Large intestine (tissue), 3 donors: ENCODE results near the gene ACYP2. TPM values are rescaled to one million over a fixed set of nuclear protein-coding genes. Genes with fewer than 3 reads are reported as not detected.
A peak's percentile ranks its signal among the peaks of the same experiment; 100 is the strongest.
"Not testable (repeated sequence)": the region's sequence is repeated elsewhere in the genome, so short reads cannot be mapped to it uniquely, and the experiment has no call there.

ENCODE experiments used
- DNase-seq, 2 donors: peaks; one replicate each; pipeline versions ENCODE4 v3.0.0 to v3.0.0-alpha.2; 2013
- H3K27ac ChIP-seq: one replicate; pipeline ENCODE4 v1.5.1; 2013; ENCODE audit warnings: low read length
- H3K27me3 ChIP-seq: 2 replicates; pipeline ENCODE4 v1.6.1; 2013; ENCODE audit warnings: low read length; ENCODE audit not compliant: control insufficient read depth, insufficient read depth
- H3K36me3 ChIP-seq: 2 replicates; pipeline ENCODE4 v1.6.1; 2013; ENCODE audit warnings: low read length; ENCODE audit not compliant: control insufficient read depth, insufficient read depth
- H3K4me1 ChIP-seq: one replicate; pipeline ENCODE4 v1.6.1; 2013; ENCODE audit warnings: low read length; ENCODE audit not compliant: control insufficient read depth, insufficient read depth
- H3K4me3 ChIP-seq: one replicate; pipeline ENCODE4 v1.5.1; 2013; ENCODE audit warnings: low read length
- H3K9me3 ChIP-seq: one replicate; pipeline ENCODE4 v1.6.1; 2013; ENCODE audit warnings: mild to moderate bottlenecking, low read depth, low read length, moderate library complexity; ENCODE audit not compliant: control insufficient read depth
- WGBS: methylation state at CpG from one replicate; pipeline ENCODE4 v1.1.5; 2013; ENCODE audit warnings: low lambda C conversion rate; ENCODE audit not compliant: insufficient coverage; 5-methylcytosine and 5-hydroxymethylcytosine counted together
- polyA plus RNA-seq: library from polyadenylated mRNA; unstranded; fragments of 120-200 nt; gene quantifications from one replicate; pipeline ENCODE4 v1.2.1, GENCODE V29; 2013

The ACYP2 gene
- polyA plus RNA-seq, 1 donor, result 13.5 TPM

DNA sequence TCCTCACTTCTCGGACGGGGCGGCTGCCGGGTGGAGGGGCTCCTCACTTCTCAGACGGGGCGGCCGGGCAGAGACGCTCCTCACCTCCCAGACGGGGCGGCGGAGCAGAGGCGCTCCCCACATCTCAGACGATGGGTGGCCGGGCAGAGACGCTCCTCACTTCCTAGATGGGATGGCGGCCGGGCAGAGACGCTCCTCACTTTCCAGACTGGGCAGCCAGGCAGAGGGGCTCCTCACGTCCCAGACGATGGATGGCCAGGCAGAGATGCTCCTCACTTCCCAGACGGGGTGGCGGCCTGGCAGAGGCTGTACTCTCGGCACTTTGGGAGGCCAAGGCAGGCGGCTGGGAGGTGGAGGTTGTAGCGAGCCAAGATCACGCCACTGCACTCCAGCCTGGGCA, 19.3 kb upstream of the ACYP2 start:
- H3K4me3 ChIP-seq, H3K27ac ChIP-seq, H3K36me3 ChIP-seq, DNase-seq, H3K9me3 ChIP-seq, H3K4me1 ChIP-seq, H3K27me3 ChIP-seq: not testable (repeated sequence)
- WGBS, result no CpG with 5 or more reads among the region's 26 CpGs

DNA sequence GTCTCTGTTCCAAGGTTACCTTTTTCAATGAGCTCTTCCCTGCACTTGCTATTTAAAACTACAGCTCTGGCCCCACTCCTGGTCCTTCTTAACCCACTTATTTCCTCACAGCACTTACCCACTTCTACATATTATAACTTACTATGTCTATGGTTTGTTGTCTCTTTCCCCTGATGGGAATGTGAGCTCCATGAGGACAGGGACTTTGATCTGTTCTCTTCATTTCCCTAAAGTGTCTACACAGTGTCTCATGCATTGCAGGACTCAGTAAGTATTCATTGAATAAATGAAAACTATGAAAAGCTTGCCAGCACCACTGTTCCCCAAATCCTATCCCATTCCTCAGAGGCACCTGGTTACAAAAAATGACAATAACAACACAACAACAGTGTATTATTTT, 18.3 kb upstream of the ACYP2 start:
- peaks cover 4% of the 10 kb centered on the region for H3K9me3 ChIP-seq
- H3K27me3 ChIP-seq, result no peaks in the 10 kb centered on the region
- H3K27ac ChIP-seq, result no peak overlapping the region
- no peak overlapping the region for H3K4me3 ChIP-seq
- no peaks in the 10 kb centered on the region for H3K36me3 ChIP-seq
- H3K4me1 ChIP-seq, result no peaks in the 10 kb centered on the region
- DNase-seq, result no peak

DNA sequence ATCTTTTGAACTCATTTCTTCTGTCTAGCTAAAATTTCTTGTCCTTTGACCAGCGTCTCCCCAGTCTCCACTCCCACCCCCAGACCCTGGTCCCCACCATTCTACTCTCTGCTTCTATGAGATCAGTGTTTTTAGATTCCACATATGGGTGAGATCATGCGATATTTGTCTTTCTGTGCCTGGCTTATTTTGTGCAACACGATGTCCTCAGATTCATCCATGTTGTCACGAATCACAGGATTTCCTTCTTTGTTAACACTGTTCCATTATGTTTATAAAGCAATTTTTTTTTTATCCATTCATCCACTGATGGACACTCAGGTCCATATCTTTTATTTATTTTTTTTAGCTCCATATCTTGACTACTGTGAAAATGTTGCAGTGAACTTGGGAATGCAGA, 16.0 kb upstream of the ACYP2 start:
- WGBS, result 100% methylated on average over 1 of the region's 4 CpGs
- Histone ChIP-seq H3K36me3 (no peaks in the 10 kb centered on the region), H3K4me3 (no peak overlapping the region), H3K27ac (no peak overlapping the region), H3K9me3 (peaks cover 4% of the 10 kb centered on the region), H3K27me3 (no peaks in the 10 kb centered on the region), H3K4me1 (no peaks in the 10 kb centered on the region)
- DNase-seq, result no peak

DNA sequence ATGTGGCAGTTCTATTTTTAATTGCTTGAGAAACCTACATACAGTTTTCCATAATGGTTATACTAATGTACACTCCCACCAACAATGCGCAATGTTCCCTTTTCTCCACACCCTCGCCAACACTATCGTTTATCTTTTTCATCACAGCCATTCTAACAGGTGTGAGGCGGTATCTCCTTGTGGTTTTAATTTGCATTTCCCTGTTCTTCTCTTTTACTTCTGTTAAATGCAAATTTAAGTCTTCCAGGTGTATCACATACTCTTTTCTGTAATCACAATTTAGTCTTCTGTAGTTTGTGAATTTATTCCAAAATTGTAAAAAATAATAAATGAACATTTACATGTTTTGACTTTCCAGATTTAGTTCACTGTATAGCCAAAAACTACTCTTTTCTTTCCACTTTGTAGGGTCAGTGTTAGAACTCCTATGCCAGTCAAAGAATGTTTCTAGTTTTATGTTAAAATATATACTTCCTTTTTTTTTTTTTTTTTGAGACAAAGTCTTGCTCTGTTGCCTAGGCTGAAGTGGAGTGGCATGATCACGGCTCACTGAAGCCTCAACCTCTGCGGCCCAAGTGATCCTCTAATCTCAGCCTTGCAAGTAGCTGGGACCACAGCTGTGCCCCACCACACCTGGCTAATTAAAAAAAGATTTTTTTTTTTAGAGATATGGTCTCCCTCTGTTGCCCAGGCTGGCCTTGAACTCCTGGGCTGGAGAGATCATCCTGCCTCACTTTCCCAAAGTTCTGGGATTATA, 15.4 kb upstream of the ACYP2 start:
- no peak for DNase-seq
- H3K27ac ChIP-seq, result no peak overlapping the region
- no peak overlapping the region for H3K4me3 ChIP-seq
- H3K9me3 ChIP-seq, result peaks cover 4% of the 10 kb centered on the region
- WGBS, result no CpG with 5 or more reads among the region's 6 CpGs
- no peaks in the 10 kb centered on the region for H3K27me3 ChIP-seq
- H3K36me3 ChIP-seq, result no peaks in the 10 kb centered on the region
- no peaks in the 10 kb centered on the region for H3K4me1 ChIP-seq

DNA sequence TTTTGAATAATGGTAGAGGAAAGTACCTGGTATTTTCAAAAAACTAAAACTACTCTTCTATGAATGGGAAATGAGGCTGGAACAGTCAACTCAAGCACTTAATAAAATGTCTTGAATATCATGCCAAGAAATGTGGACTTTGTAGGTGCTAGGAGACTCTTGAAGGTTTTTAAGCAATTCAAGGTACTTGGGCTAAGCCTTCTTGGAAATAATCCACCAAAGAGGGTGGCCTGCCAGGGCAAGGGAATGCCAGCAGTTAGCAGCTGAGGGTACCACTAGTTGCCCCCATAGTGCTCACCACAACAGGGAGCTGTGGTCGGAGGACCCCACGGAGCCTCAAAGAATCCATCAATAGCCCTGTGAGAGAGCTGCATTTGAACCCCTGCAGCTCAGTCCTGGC, 14.6 kb upstream of the ACYP2 start:
- no peak for DNase-seq
- WGBS, result no CpG with 5 or more reads among the region's 2 CpGs
- Histone ChIP-seq H3K36me3 (no peaks in the 10 kb centered on the region), H3K4me1 (no peaks in the 10 kb centered on the region), H3K27ac (no peak overlapping the region), H3K9me3 (peaks cover 4% of the 10 kb centered on the region), H3K4me3 (no peak overlapping the region), H3K27me3 (no peaks in the 10 kb centered on the region)

DNA sequence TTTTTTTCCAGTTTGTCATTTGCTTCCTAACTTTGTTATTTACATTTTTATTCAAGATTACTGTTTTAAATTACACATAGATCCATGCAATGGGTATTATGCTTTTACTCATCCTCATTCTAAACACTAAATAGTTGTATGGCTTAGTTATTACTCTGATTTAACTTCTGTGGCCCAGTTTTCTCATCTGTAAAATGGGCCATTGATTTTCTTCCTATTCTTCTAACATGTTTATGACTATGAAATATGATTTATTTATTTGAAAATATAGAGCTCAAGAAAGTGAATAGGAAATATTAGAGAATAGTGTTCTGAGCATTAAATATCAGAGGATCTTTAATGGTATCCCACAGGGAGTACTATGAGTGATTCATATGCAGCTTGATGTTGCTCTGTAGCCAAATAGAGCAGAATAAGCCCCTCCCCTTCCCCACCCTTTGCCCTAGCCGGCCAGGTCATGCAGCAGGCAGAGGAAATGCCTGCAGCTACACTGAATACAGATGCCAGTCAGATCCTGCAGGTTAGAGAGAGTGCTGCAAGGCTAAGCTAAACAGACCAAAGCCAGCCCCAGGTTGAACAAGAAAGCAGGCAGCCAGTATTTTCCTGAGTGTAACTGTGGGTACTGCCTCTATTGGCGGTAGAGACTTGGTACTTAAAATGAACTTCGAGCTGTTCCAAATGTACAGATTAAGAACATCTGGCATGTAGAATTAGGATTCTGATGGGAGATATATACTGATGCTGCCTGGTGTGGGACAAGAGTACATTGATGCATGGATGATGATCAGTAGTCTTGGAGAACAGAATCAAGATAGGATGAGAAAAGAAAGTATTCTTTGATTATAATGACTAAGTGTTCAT, 11.7 kb upstream of the ACYP2 start:
- H3K9me3 ChIP-seq, result no peaks in the 10 kb centered on the region
- no peaks in the 10 kb centered on the region for H3K27me3 ChIP-seq
- WGBS, result 80% methylated on average over 1 of the region's 3 CpGs
- DNase-seq, result peak in 1 of 2 donors; percentile 23
- no peak overlapping the region for H3K4me3 ChIP-seq
- H3K27ac ChIP-seq, result no peak overlapping the region
- H3K36me3 ChIP-seq, result no peaks in the 10 kb centered on the region
- no peaks in the 10 kb centered on the region for H3K4me1 ChIP-seq

DNA sequence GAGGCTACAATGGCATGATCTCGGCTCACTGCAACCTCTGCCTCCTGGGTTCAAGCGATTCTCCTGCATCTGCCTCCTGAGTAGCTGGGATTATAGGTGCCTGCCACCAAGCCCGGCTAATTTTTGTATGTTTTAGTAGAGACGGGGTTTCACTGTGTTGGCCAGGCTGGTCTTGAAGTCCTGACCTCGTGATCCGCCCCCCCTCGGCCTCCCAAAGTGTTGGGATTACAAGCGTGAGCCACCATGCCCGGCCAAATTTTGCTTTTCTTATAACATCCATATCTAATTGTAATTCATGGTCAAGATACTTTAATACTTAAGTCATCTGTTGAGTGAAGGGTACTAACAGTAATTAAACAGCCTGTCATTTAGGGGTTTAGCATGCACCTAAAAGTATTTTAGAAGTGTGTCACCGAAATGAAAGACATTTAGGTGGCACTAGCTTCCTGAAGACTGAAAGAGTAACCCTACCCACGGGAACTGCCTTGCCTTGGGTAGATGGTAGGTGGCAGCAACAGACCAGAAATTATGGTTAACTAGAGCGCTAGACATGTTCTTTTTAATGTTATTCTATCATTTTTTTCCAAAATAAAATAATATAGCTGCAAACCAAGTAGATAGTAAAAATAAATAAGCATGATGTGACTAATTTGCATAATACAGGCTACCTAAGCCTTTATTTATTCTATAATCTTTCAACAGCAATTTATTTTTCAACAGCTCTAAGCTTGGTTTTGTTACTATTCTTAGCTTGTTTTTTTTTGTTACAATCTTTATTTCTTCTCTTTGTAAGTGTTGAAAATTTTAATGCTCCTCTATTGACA, 8.6 kb upstream of the ACYP2 start:
- DNase-seq, result peak in 1 of 2 donors; percentile 14
- no peak overlapping the region for H3K4me3 ChIP-seq
- no peaks in the 10 kb centered on the region for H3K36me3 ChIP-seq
- H3K9me3 ChIP-seq, result no peaks in the 10 kb centered on the region
- WGBS, result no CpG with 5 or more reads among the region's 12 CpGs
- no peaks in the 10 kb centered on the region for H3K27me3 ChIP-seq
- no peak overlapping the region for H3K27ac ChIP-seq
- H3K4me1 ChIP-seq, result no peaks in the 10 kb centered on the region

DNA sequence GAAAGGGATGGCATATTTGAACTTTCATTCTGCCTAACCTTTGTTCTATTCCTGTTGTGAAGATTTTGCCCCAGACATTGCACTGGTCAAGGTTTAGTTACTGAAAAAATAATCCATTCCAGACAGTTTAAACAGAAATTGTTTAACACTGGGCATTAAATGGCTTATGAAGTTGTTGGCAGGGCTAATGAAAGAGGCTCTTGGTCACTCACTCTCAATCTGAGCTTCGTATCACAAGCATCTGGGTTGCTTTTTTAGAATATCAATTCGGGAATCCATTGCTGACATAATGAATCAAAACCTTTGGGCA, 8.0 kb upstream of the ACYP2 start:
- no peaks in the 10 kb centered on the region for H3K4me1 ChIP-seq
- H3K27ac ChIP-seq, result no peak overlapping the region
- H3K4me3 ChIP-seq, result no peak overlapping the region
- no peaks in the 10 kb centered on the region for H3K9me3 ChIP-seq
- no CpG with 5 or more reads among the region's 2 CpGs for WGBS
- H3K36me3 ChIP-seq, result no peaks in the 10 kb centered on the region
- H3K27me3 ChIP-seq, result no peaks in the 10 kb centered on the region
- no peak for DNase-seq

DNA sequence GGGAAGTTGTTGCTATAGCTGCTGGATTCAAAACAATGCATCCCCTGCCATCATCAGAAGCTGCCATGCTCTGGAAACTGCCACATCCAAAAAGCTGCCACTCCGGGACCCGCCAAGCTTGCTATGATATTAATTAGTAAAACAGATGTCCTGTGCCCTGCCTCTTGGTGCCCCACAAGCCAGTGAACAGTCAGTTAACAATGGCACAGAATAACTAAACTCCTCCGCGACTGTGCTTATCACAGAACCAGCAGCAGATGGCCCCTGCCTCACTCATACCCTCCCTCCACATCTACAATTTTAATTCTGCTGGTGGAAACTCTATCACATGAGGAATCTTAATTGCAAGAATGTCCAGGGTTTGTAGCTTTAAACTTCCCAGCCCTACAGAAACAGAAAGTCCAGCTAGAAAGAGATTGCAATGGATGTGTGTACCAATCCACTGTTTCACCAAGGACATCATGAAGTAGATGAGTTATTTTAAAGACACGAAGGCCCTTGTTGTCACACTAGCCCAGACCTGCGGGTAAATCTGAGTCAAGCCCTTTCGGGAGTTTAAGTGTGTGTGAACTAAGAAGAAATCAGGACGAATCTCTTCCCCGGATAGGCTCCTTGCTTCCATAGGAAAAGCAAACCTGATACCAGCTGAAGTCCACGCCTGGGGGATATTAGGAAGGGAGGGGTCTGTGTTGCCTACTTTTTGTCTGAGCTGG, 7.4 kb upstream of the ACYP2 start:
- Histone ChIP-seq H3K27ac (no peak overlapping the region), H3K27me3 (no peaks in the 10 kb centered on the region), H3K9me3 (no peaks in the 10 kb centered on the region), H3K4me3 (no peak overlapping the region), H3K36me3 (no peaks in the 10 kb centered on the region), H3K4me1 (no peaks in the 10 kb centered on the region)
- DNase-seq, result no peak
- WGBS, result 80% methylated on average over 3 of the region's 10 CpGs

DNA sequence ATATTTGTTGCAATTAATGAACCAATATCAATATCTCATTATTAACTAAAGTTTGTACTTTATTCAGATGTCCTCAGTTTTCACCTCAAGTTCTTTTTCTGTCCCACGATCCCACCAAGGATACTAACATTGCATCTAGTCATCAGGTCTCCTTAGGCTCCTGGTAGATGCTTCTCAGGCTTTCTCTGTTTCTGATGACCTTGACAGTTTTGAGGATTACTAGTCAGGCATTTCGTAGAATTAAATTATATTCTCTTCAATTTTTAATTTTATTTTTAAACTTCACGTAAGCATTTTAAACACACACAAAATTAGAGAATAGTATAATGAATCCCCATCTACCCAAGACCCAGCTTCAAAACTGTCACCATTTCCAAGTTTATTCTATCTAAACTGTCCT, 5.6 kb upstream of the ACYP2 start:
- H3K27me3 ChIP-seq, result no peaks in the 10 kb centered on the region
- H3K4me1 ChIP-seq, result peaks cover 4% of the 10 kb centered on the region
- no peak overlapping the region for H3K4me3 ChIP-seq
- no peaks in the 10 kb centered on the region for H3K36me3 ChIP-seq
- no peak overlapping the region for H3K27ac ChIP-seq
- H3K9me3 ChIP-seq, result no peaks in the 10 kb centered on the region
- 100% methylated on average over 3 of the region's 3 CpGs for WGBS
- DNase-seq, result no peak
